Smooth muscle cell (in vitro differentiated cells): Measurements from ENCODE around the gene SYTL1. TPM values are rescaled to one million over a fixed set of nuclear protein-coding genes. Genes with fewer than 3 reads are reported as not detected.

Source experiments
- DNase-seq: peaks from one replicate; lab custom pipeline; 2025; ENCODE audit not compliant: unreplicated experiment; lab: John Stamatoyannopoulos, UW
- H2AFZ ChIP-seq: fragments of 200-600 bp; sonication (generic); 2 replicates; pipeline ENCODE4 v1.6.0; 2016; ENCODE audit warnings: antibody characterized with exemption, low read depth, mild to moderate bottlenecking
- H3F3A ChIP-seq: fragments of 200-600 bp; sonication (generic); 2 replicates; pipeline ENCODE4 v1.6.0; 2017; ENCODE audit warnings: antibody characterized with exemption, low read depth
- H3K27ac ChIP-seq: fragments of 200-600 bp; sonication (generic); 2 replicates; pipeline ENCODE4 v1.5.1; 2016; ENCODE audit warnings: low read depth, mild to moderate bottlenecking
- H3K27me3 ChIP-seq: fragments of 200-600 bp; sonication (generic); 2 replicates; pipeline ENCODE4 v1.6.1; 2016; ENCODE audit warnings: low read depth, mild to moderate bottlenecking
- H3K36me3 ChIP-seq: fragments of 200-600 bp; sonication (generic); 2 replicates; pipeline ENCODE4 v1.5.1; 2016; ENCODE audit warnings: low read depth
- H3K4me1 ChIP-seq: fragments of 200-600 bp; sonication (generic); 2 replicates; pipeline ENCODE4 v1.5.1; 2016; ENCODE audit warnings: low read depth
- H3K4me2 ChIP-seq: fragments of 200-600 bp; sonication (generic); 2 replicates; pipeline ENCODE4 v1.6.0; 2016; ENCODE audit warnings: mild to moderate bottlenecking
- H3K4me3 ChIP-seq: fragments of 200-600 bp; sonication (generic); 2 replicates; pipeline ENCODE4 v1.5.1; 2016; ENCODE audit warnings: mild to moderate bottlenecking
- H3K79me2 ChIP-seq: fragments of 200-600 bp; sonication (generic); 2 replicates; pipeline ENCODE4 v1.6.0; 2016; ENCODE audit warnings: low read depth, mild to moderate bottlenecking
- H3K9ac ChIP-seq: fragments of 200-600 bp; sonication (generic); 2 replicates; pipeline ENCODE4 v1.6.0; 2016; ENCODE audit warnings: low read depth
- H3K9me3 ChIP-seq: fragments of 200-600 bp; sonication (generic); replicated peaks from 2 replicates; pipeline ENCODE4 v1.5.1; 2016; ENCODE audit warnings: low read depth
- H4K20me1 ChIP-seq: fragments of 200-600 bp; sonication (generic); 2 replicates; pipeline ENCODE4 v1.6.0; 2016; ENCODE audit warnings: low read depth
- WGBS: methylation state at CpG from one replicate; pipeline ENCODE4 v1.1.7; 2016; ENCODE audit warnings: low lambda C conversion rate; 5-methylcytosine and 5-hydroxymethylcytosine counted together
- polyA plus RNA-seq: library from polyadenylated mRNA; unstranded; fragments of >200 nt; fragmentation: Nextera tagmentation; extraction: Ambion mirVana; gene quantifications from 2 replicates; pipeline ENCODE4 v1.2.1, GENCODE V29; 2016
- total RNA-seq: library from RNA; depleted of rRNA; stranded (reverse); fragments of >200 nt; gene quantifications from 2 replicates; pipeline ENCODE4 v1.2.3, GENCODE V29; 2014
- TF ChIP-seq, protein P1 (sequence below): fragments of 200-600 bp; sonication (generic); IDR thresholded peaks from 2 replicates; pipeline ENCODE4 v1.5.1; 2017; ENCODE audit warnings: borderline replicate concordance, mild to moderate bottlenecking, antibody characterized with exemption; ENCODE audit not compliant: insufficient read depth, poor library complexity, severe bottlenecking

SYTL1 gene
- total and polyA plus RNA-seq, 2 experiments from 2014 or later: 14.2 to 16.5 TPM

DNA sequence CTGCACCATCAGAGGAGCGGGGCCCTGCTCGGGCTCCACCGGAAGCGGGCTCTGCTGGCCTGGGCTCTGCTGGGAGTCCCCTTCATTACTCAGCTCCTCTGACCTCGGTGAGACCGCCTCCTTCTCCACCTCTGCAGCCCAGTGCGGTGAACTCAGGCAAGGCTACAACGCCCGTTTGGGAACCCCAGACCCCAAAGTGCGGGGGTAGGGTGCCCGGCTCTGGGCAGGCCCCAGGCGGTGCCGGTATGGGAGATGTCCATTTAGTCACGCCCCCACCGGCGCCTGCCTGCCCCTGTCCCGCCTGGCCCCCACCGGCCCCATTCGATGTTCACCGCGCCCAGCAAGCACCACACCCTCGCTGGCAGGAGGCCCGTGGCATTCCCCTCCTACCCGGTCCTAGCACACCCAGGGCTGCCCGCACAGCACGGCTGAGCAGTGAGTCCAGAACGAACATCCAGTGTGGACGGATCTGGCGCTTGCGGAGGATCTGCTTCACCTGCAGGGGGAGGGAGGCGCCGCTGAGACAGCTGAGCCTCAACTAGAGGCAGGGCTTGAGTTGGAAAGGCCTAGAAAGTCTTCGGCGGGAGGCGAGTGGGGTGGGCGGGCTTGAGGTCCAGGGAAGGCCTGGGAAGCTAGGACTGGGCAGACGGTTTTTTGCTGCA is 14.9 kb downstream of the SYTL1 start:
- Histone ChIP-seq H3K79me2 (no peaks in the 10 kb centered on the region), H3K27ac (no peak overlapping the region), H3K27me3 (no peaks in the 10 kb centered on the region), H3F3A (no peaks in the 10 kb centered on the region), H4K20me1 (no peaks in the 10 kb centered on the region), H3K36me3 (no peaks in the 10 kb centered on the region), H3K4me2 (no peak overlapping the region), H3K9me3 (no peaks in the 10 kb centered on the region), H2AFZ (no peak overlapping the region), H3K4me3 (no peak overlapping the region), H3K9ac (no peak overlapping the region), H3K4me1 (peaks cover 9% of the 10 kb centered on the region)
- TF ChIP-seq, protein P1, sequence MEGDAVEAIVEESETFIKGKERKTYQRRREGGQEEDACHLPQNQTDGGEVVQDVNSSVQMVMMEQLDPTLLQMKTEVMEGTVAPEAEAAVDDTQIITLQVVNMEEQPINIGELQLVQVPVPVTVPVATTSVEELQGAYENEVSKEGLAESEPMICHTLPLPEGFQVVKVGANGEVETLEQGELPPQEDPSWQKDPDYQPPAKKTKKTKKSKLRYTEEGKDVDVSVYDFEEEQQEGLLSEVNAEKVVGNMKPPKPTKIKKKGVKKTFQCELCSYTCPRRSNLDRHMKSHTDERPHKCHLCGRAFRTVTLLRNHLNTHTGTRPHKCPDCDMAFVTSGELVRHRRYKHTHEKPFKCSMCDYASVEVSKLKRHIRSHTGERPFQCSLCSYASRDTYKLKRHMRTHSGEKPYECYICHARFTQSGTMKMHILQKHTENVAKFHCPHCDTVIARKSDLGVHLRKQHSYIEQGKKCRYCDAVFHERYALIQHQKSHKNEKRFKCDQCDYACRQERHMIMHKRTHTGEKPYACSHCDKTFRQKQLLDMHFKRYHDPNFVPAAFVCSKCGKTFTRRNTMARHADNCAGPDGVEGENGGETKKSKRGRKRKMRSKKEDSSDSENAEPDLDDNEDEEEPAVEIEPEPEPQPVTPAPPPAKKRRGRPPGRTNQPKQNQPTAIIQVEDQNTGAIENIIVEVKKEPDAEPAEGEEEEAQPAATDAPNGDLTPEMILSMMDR: no peak
- 89% methylated on average over 33 of the region's 37 CpGs for WGBS
- DNase-seq: no peak

DNA sequence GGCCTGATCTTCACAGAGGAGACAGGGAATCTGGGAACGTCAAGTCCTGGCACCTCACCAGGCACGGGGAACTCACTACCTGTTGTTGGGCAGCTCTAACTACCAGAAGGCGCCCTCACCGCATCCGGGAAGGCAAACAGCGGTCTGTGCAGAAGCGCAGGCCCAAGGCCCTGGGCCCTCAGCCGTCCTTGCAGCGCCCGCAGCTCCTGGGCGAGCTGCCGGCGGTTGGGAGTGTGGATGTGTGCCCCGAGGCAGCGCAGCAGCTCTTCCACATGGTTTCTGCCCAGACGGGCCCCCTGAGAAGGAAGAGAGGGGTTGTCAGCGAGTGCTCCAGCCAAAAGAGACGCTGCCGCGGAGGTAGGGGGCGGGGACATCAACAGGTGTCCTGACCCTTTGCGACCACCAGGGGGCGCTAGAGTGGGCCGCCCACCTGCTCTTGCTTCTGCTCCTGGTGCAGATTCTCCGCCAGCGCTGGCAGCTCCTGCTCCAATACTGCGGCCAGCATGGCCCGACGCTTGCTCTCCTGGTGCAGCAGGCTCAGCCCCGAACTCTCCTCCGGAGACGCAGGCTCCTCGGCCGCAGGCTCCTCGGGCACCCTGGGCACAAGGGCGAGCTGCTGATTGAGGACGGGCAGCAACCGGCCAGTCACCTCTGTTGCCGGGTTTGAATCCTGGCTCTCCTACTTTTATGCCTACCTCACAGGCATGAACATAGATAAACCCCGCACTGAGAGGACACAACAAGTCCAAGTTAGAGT is 15.6 kb downstream of the SYTL1 start:
- Histone ChIP-seq H3K36me3 (no peaks in the 10 kb centered on the region), H2AFZ (no peak overlapping the region), H3K4me3 (no peak overlapping the region), H3K9me3 (no peaks in the 10 kb centered on the region), H3K4me1 (peaks cover 9% of the 10 kb centered on the region), H3K27ac (no peak overlapping the region), H3K27me3 (no peaks in the 10 kb centered on the region), H3K79me2 (no peaks in the 10 kb centered on the region), H3K9ac (no peak overlapping the region), H4K20me1 (no peaks in the 10 kb centered on the region), H3F3A (no peaks in the 10 kb centered on the region), H3K4me2 (no peak overlapping the region)
- WGBS: 38% methylated on average over 39 of the region's 40 CpGs
- TF ChIP-seq, protein P1: peak; percentile 94
- peak; percentile 11 for DNase-seq

DNA sequence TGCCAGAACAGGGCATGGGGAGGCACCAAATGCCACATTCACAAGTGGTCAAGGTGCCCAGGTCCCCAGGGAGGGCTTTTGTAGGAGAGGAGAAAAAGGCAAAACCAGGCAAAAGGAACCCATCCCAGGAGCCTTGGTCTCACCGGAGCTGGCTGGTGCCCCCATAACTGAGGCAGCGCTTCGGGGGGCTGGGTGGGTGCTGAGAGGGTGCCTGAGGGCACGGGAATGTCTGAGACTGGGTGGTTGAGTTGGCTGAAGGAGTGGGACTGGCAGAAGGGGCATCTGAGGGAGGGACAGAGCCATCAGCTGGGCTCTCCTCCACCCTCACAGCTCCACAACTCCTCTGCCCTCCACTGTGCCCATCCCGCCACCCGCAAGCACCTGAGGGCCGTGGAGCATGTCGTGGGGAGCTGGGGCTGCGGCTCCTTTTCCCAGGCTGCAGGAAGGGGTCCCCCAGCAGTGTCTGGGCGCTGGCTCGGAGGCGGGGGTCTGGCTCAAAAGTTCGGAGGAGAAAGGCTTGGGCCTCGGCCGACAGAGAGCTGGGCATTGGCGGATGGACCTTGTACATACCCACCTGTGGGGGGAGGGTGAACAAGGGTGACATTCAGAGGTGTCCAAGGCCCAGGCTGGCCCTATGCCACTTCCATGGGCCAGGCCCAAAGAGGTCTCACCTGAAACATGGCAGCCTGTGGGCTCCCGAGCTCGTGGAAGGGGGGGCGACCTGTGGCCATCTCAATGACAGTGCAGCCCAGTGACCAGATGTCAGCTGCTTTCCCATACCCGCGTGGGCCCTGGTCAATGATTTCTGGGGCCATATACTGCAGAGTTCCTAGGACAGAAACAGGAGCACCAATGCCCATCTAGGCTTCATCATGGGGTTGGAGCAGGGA is 16.5 kb downstream of the SYTL1 start:
- H3K9me3 ChIP-seq: no peaks in the 10 kb centered on the region
- no peak overlapping the region for H2AFZ ChIP-seq

More for the DNA sequence above, 16.5 kb downstream of the SYTL1 start:
- Histone ChIP-seq H3K79me2 (no peaks in the 10 kb centered on the region), H3F3A (no peaks in the 10 kb centered on the region), H3K27me3 (no peaks in the 10 kb centered on the region), H4K20me1 (no peaks in the 10 kb centered on the region), H3K4me2 (no peak overlapping the region), H3K27ac (no peak overlapping the region), H3K4me1 (peaks cover 9% of the 10 kb centered on the region), H3K36me3 (no peaks in the 10 kb centered on the region), H3K4me3 (no peak overlapping the region), H3K9ac (no peak overlapping the region)
- WGBS: 96% methylated on average over 21 of the region's 21 CpGs
- TF ChIP-seq, protein P1: no peak
- DNase-seq: no peak
